ENCODE results near the gene GPX3.

DNA sequence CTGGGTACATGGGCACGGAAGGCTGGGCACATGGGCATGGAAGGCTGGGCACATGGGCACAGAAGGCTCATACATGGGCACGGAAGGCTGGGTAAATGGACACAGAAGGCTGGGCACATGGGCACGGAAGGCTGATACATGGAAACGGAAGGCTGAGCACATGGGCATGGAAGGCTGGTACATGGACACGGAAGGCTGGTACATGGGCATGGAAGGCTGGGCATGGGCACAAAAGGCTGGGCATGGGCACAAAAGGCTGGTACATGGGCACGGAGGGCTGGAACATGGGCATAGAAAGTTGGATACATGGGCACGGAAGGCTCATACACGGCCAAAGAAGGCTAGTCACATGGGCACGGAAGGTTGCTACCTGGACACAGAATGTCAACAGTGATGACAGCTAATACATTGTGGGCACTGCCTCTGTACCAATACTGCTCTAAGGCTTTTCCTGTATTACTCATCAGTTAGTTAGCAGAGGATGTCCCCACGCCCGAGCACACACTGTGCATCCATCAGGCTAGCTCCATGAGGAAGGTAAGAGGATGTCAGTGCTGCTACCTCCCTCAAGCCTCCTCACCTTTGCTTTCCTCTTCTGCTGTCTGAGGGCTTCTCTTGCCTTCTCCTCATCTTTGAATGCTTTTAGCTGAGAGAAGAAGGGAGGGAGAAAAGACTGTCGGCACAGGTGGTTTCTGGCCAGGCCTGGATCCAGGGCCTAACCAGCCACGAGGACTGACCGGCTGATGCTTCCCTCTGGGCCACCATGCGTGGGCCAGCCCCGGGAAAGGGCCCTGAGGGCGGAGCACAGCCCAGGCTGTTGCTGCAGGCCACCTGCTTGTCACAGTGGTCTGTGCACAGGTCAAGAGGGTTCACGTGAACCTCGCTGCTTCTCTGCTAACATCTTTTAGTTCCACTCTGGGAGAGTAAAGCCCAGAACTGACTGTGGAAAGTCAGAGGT lies 14.3 kb downstream of the GPX3 start:
- TF ChIP-seq, protein P1, sequence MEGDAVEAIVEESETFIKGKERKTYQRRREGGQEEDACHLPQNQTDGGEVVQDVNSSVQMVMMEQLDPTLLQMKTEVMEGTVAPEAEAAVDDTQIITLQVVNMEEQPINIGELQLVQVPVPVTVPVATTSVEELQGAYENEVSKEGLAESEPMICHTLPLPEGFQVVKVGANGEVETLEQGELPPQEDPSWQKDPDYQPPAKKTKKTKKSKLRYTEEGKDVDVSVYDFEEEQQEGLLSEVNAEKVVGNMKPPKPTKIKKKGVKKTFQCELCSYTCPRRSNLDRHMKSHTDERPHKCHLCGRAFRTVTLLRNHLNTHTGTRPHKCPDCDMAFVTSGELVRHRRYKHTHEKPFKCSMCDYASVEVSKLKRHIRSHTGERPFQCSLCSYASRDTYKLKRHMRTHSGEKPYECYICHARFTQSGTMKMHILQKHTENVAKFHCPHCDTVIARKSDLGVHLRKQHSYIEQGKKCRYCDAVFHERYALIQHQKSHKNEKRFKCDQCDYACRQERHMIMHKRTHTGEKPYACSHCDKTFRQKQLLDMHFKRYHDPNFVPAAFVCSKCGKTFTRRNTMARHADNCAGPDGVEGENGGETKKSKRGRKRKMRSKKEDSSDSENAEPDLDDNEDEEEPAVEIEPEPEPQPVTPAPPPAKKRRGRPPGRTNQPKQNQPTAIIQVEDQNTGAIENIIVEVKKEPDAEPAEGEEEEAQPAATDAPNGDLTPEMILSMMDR (IDR thresholded peaks at IDR 0.05): no peak
- no peak for TF ChIP-seq POLR2A (IDR thresholded peaks at IDR 0.05)

Data from adrenal gland (tissue), 5 donors.